Measurements from ENCODE around the gene SRD5A1. TPM values are rescaled to one million over a fixed set of nuclear protein-coding genes. Genes with fewer than 3 reads are reported as not detected.
A peak's percentile ranks its signal among the peaks of the same experiment; 100 is the strongest.

The SRD5A1 gene
- total and polyA plus RNA-seq, 2 experiments from 2014 or later: 18.2 to 87.3 TPM

DNA sequence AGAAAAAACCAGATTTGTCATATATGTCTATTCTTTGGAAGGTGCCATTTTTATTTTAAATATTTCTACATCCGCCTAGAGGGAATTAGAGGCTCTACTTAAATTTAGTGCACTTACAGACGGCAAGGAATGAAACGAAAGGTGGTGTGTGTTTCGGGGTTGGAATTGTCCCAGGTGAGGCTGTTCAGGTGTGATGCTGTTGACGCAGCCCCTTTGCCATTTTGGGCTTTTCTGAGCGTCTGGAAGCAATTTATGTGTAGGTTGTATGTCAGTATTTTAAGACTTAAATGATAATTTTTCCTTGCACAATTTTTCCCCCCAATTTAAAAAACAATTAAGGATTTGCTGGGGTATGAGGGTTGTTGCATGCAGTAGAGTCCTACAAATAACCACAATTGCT lies 82.0 kb downstream of the SRD5A1 start:
- peaks cover 59% of the 10 kb centered on the region for H3K4me1 Mint-ChIP-seq
- no peaks in the 10 kb centered on the region for H3K36me3 ChIP-seq (ENCODE audit: insufficient read depth)

More for the DNA sequence above, 82.0 kb downstream of the SRD5A1 start:
- no peak overlapping the region for H3K27ac ChIP-seq (ENCODE audit: low read depth)
- Mint-ChIP-seq H3K27me3 (ENCODE audit: insufficient read depth, low read depth, poor library complexity) (peaks cover 15% of the 10 kb centered on the region), H3K4me3 (peak overlapping the region; percentile 83), H3K36me3 (ENCODE audit: low read depth) (peaks cover 3% of the 10 kb centered on the region; the same call in 2 of the 3 replicates), H3K9me3 (no peaks in the 10 kb centered on the region; the same call in 1 of the 3 replicates), H3K27ac (no peak overlapping the region)
- peaks cover 57% of the 10 kb centered on the region for H3K79me2 ChIP-seq (replicated peaks; ENCODE audit: insufficient read depth)
- 0 out of 2 replicates have a peak, but pooled peaks cover 6% of the 10 kb centered on the region for H3F3A ChIP-seq (replicated peaks; ENCODE audit: low read depth)
- H2AFZ ChIP-seq: no peak overlapping the region
- ATAC-seq (no peak), DNase-seq (ENCODE audit: low spot score) (no peak)
- H3K27me3 ChIP-seq (ENCODE audit: insufficient read depth): peaks cover 10% of the 10 kb centered on the region; the same call in 1 of the 2 replicates
- H3K4me2 ChIP-seq: peak overlapping the region; percentile 92
- H4K20me1 ChIP-seq (replicated peaks; ENCODE audit: insufficient read depth): peaks cover 42% of the 10 kb centered on the region
- TF ChIP-seq NANOG (IDR thresholded peaks at IDR 0.05; ENCODE audit: borderline replicate concordance) (no peak), POLR2AphosphoS5 (IDR thresholded peaks at IDR 0.05; ENCODE audit: low read depth) (no peak), CREB1 (CRISPR knock-in tag; IDR thresholded peaks at IDR 0.05; ENCODE audit: low read depth) (no peak), ZNF114 (CRISPR knock-in tag; IDR thresholded peaks at IDR 0.05) (no peak), JUNB (IDR thresholded peaks at IDR 0.05; ENCODE audit: unreplicated experiment) (no peak), EZH2phosphoT487 (IDR thresholded peaks at IDR 0.05; ENCODE audit: unreplicated experiment) (no peak), ZNF331 (CRISPR knock-in tag; IDR thresholded peaks at IDR 0.05; ENCODE audit: low read depth) (no peak), EZH2 (IDR thresholded peaks at IDR 0.05; ENCODE audit: low read depth, unreplicated experiment) (no peak), STAT1 (IDR thresholded peaks at IDR 0.05; ENCODE audit: unreplicated experiment) (no peak)
- TF ChIP-seq, protein P1, sequence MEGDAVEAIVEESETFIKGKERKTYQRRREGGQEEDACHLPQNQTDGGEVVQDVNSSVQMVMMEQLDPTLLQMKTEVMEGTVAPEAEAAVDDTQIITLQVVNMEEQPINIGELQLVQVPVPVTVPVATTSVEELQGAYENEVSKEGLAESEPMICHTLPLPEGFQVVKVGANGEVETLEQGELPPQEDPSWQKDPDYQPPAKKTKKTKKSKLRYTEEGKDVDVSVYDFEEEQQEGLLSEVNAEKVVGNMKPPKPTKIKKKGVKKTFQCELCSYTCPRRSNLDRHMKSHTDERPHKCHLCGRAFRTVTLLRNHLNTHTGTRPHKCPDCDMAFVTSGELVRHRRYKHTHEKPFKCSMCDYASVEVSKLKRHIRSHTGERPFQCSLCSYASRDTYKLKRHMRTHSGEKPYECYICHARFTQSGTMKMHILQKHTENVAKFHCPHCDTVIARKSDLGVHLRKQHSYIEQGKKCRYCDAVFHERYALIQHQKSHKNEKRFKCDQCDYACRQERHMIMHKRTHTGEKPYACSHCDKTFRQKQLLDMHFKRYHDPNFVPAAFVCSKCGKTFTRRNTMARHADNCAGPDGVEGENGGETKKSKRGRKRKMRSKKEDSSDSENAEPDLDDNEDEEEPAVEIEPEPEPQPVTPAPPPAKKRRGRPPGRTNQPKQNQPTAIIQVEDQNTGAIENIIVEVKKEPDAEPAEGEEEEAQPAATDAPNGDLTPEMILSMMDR (conservative IDR thresholded peaks at IDR 0.05; ENCODE audit: low read depth in 2 of 2): no peak
- TF ChIP-seq, protein P2, sequence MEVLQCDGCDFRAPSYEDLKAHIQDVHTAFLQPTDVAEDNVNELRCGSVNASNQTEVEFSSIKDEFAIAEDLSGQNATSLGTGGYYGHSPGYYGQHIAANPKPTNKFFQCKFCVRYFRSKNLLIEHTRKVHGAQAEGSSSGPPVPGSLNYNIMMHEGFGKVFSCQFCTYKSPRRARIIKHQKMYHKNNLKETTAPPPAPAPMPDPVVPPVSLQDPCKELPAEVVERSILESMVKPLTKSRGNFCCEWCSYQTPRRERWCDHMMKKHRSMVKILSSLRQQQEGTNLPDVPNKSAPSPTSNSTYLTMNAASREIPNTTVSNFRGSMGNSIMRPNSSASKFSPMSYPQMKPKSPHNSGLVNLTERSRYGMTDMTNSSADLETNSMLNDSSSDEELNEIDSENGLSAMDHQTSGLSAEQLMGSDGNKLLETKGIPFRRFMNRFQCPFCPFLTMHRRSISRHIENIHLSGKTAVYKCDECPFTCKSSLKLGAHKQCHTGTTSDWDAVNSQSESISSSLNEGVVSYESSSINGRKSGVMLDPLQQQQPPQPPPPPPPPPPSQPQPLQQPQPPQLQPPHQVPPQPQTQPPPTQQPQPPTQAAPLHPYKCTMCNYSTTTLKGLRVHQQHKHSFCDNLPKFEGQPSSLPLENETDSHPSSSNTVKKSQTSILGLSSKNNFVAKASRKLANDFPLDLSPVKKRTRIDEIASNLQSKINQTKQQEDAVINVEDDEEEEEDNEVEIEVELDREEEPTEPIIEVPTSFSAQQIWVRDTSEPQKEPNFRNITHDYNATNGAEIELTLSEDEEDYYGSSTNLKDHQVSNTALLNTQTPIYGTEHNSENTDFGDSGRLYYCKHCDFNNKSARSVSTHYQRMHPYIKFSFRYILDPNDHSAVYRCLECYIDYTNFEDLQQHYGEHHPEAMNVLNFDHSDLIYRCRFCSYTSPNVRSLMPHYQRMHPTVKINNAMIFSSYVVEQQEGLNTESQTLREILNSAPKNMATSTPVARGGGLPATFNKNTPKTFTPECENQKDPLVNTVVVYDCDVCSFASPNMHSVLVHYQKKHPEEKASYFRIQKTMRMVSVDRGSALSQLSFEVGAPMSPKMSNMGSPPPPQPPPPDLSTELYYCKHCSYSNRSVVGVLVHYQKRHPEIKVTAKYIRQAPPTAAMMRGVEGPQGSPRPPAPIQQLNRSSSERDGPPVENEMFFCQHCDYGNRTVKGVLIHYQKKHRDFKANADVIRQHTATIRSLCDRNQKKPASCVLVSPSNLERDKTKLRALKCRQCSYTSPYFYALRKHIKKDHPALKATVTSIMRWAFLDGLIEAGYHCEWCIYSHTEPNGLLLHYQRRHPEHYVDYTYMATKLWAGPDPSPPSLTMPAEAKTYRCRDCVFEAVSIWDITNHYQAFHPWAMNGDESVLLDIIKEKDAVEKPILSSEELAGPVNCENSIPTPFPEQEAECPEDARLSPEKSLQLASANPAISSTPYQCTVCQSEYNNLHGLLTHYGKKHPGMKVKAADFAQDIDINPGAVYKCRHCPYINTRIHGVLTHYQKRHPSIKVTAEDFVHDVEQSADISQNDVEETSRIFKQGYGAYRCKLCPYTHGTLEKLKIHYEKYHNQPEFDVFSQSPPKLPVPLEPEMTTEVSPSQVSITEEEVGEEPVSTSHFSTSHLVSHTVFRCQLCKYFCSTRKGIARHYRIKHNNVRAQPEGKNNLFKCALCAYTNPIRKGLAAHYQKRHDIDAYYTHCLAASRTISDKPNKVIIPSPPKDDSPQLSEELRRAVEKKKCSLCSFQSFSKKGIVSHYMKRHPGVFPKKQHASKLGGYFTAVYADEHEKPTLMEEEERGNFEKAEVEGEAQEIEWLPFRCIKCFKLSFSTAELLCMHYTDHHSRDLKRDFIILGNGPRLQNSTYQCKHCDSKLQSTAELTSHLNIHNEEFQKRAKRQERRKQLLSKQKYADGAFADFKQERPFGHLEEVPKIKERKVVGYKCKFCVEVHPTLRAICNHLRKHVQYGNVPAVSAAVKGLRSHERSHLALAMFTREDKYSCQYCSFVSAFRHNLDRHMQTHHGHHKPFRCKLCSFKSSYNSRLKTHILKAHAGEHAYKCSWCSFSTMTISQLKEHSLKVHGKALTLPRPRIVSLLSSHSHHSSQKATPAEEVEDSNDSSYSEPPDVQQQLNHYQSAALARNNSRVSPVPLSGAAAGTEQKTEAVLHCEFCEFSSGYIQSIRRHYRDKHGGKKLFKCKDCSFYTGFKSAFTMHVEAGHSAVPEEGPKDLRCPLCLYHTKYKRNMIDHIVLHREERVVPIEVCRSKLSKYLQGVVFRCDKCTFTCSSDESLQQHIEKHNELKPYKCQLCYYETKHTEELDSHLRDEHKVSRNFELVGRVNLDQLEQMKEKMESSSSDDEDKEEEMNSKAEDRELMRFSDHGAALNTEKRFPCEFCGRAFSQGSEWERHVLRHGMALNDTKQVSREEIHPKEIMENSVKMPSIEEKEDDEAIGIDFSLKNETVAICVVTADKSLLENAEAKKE (CRISPR knock-in tag; IDR thresholded peaks at IDR 0.05): no peak
- TF ChIP-seq, protein P3, sequence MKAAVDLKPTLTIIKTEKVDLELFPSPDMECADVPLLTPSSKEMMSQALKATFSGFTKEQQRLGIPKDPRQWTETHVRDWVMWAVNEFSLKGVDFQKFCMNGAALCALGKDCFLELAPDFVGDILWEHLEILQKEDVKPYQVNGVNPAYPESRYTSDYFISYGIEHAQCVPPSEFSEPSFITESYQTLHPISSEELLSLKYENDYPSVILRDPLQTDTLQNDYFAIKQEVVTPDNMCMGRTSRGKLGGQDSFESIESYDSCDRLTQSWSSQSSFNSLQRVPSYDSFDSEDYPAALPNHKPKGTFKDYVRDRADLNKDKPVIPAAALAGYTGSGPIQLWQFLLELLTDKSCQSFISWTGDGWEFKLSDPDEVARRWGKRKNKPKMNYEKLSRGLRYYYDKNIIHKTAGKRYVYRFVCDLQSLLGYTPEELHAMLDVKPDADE (IDR thresholded peaks at IDR 0.05): no peak
- TF ChIP-seq, protein P4, sequence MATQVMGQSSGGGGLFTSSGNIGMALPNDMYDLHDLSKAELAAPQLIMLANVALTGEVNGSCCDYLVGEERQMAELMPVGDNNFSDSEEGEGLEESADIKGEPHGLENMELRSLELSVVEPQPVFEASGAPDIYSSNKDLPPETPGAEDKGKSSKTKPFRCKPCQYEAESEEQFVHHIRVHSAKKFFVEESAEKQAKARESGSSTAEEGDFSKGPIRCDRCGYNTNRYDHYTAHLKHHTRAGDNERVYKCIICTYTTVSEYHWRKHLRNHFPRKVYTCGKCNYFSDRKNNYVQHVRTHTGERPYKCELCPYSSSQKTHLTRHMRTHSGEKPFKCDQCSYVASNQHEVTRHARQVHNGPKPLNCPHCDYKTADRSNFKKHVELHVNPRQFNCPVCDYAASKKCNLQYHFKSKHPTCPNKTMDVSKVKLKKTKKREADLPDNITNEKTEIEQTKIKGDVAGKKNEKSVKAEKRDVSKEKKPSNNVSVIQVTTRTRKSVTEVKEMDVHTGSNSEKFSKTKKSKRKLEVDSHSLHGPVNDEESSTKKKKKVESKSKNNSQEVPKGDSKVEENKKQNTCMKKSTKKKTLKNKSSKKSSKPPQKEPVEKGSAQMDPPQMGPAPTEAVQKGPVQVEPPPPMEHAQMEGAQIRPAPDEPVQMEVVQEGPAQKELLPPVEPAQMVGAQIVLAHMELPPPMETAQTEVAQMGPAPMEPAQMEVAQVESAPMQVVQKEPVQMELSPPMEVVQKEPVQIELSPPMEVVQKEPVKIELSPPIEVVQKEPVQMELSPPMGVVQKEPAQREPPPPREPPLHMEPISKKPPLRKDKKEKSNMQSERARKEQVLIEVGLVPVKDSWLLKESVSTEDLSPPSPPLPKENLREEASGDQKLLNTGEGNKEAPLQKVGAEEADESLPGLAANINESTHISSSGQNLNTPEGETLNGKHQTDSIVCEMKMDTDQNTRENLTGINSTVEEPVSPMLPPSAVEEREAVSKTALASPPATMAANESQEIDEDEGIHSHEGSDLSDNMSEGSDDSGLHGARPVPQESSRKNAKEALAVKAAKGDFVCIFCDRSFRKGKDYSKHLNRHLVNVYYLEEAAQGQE (IDR thresholded peaks at IDR 0.05; ENCODE audit: unreplicated experiment): no peak
- H3K4me3 ChIP-seq: peak overlapping the region; percentile 77
- peaks cover 23% of the 10 kb centered on the region for H3K4me1 ChIP-seq (ENCODE audit: insufficient read depth)
- no peaks in the 10 kb centered on the region for H3K9me2 ChIP-seq (ENCODE audit: insufficient read depth)
